GM04503 (cell line): ENCODE results near the gene MMGT1.
"Not testable (repeated sequence)": the region's sequence is repeated elsewhere in the genome, so short reads cannot be mapped to it uniquely, and the experiment has no call there.

Experiments
- DNase-seq: peaks from one replicate; pipeline ENCODE4 v3.0.0-alpha.2; 2012; ENCODE audit warnings: low read depth

Gene MMGT1

DNA sequence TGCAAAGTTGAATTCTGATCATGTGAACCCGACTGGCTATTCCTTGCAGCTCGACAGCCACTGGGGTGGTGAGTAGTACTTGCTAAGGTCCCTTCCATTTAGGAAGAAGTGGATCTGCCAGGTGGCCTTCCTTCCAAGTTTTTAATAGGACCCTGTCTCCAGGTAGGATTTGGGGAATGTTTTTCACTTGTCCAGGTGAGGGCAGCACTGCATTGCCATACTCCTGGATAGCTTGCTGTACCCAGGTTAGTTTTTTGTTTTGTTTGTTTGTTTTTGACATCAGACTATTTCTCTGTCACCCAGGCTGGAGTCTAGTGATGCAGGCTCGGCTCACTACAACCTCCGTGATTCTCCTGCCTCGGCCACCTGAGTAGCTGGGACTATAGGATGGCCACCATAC lies 50.4 kb downstream of the MMGT1 start:
- DNase-seq: no peak

DNA sequence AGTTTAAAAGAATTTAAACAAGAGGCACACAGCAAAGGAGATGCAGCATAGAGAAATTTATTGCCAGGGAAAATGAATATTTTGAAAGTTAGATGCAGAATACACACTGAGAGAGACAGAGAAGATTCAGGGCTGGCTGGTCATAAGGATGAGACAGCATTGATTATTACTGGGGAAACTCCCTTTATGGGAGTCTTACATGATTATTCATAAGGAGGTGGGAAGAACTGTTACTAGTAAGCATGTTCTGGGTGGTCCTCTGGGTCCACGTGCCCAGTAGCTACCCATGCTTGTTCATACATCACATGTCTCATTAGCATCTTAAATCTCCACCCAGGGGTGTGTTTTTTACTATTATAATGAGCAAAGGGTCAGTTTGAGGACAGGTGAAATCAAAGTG lies 53.3 kb downstream of the MMGT1 start:
- not testable (repeated sequence) for DNase-seq

DNA sequence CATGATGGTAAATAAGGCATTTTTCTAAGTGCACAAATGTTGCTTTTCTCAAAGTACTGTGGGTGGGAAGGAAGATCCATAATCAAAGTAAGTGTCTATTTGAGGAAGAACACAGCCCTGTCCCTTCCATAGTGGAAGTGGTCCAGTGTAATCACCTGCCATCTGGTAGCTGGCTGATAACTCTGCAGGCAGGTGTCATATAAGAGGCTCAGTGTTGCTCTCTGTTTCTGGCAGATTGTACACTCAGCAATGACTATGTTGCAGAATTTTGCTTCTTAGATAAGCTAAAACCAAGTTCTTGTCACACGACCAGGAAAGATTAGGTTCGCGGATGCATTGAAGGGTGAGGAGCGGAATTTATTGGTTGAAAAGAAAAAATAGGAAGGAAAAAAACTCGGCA lies 59.4 kb downstream of the MMGT1 start:
- DNase-seq: no peak
